ENCODE results near the gene DAW1.

DNA sequence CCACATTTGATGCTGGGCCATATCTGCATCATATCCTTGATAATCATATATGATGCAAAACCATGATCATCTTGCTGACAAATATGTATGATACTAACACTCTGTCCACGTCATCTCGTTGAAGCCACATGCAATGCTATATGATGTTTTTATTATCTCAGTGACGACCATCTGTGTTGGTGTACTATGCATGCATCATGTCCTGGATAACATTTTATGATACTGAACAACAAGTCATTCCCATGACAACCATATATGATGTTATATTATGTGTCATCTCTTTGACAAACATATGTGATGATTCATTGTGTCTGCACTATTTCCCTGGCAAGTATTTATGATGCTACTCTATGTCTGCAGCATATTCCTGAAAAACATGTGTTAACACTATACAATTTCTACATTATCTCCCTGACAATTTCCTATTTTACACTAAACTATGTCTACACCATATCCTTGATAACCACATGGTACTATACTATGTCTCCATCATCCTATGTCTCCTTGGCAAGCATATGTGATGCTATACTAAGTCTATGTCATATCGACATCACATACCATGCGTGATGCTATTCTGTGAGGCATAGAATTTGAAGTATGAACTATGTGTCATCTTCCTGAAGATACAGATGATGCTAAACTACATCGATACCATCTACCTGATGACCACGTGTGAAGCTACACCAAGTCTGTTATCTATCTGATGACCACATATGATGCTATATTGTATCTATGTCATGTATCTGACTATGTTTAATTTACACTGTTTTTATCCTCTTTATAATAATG is 37.0 kb downstream of the DAW1 start:
- TF ChIP-seq, protein P1, sequence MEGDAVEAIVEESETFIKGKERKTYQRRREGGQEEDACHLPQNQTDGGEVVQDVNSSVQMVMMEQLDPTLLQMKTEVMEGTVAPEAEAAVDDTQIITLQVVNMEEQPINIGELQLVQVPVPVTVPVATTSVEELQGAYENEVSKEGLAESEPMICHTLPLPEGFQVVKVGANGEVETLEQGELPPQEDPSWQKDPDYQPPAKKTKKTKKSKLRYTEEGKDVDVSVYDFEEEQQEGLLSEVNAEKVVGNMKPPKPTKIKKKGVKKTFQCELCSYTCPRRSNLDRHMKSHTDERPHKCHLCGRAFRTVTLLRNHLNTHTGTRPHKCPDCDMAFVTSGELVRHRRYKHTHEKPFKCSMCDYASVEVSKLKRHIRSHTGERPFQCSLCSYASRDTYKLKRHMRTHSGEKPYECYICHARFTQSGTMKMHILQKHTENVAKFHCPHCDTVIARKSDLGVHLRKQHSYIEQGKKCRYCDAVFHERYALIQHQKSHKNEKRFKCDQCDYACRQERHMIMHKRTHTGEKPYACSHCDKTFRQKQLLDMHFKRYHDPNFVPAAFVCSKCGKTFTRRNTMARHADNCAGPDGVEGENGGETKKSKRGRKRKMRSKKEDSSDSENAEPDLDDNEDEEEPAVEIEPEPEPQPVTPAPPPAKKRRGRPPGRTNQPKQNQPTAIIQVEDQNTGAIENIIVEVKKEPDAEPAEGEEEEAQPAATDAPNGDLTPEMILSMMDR (conservative IDR thresholded peaks at IDR 0.05), result no peak
- no peak for TF ChIP-seq EZH2 (IDR thresholded peaks at IDR 0.05; ENCODE audit: low read depth)
